ENCODE data around the gene ELMO3. TPM values are rescaled to one million over a fixed set of nuclear protein-coding genes. Genes with fewer than 3 reads are reported as not detected.

Gene ELMO3
- total and polyA plus RNA-seq, 2 donors from 2014 or later, result 24.2 to 33.1 TPM

DNA sequence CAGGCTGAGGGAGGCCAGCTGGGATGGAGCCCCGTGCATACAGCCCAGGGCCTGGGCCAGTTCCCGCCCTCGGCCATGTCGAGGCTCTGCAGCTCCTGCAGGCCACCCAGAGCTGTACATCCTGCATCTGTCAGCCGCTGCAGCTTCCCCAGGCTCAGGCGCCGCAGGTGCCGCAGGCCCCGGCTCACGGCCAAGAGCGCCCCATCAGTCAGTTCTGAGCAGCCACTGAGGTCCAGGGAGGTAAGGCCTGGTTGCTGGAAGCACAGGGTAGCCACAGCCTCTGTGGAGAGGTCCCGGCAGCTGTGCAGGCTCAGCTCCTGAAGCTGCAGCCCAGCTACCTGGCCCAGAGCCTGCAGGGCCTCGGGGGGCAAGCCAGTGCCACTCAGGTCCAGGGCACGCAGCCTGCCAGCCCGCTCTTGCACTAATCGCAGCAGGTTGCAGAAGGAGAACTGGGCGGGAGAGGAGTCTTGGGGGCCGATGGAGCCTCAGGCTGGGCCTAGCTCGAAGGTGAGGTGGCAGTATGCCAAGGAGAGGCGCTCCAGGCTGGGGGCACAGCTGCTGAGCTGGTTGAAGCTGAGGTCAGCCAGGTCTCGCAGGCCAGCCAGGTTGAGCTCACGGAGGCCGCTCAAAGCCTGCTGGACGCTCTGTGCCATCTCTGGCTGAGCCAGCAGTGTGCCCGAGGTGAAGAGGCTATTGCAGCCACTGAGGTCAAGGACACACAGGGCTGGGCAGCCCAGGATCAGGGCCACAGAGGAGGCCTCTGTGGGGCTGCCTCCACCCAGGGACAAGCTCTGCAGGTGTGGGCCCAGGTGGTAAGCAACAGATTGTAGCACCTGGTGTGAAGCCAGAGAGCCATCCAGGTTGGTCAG, 11.4 kb downstream of the ELMO3 start:
- no peaks in the 10 kb centered on the region for H3K27me3 ChIP-seq (ENCODE audit: control insufficient read depth, insufficient read depth, low read length)
- H3K4me1 ChIP-seq (ENCODE audit: control insufficient read depth in 2 of 3, insufficient read depth in 2 of 3, low read depth in 1 of 3, low read length in 3 of 3), result peaks cover 0 to 2% (median 0%) of the 10 kb centered on the region in 3 donors
- DNase-seq (no peak), FAIRE-seq (no peak)
- TF ChIP-seq, protein P1, sequence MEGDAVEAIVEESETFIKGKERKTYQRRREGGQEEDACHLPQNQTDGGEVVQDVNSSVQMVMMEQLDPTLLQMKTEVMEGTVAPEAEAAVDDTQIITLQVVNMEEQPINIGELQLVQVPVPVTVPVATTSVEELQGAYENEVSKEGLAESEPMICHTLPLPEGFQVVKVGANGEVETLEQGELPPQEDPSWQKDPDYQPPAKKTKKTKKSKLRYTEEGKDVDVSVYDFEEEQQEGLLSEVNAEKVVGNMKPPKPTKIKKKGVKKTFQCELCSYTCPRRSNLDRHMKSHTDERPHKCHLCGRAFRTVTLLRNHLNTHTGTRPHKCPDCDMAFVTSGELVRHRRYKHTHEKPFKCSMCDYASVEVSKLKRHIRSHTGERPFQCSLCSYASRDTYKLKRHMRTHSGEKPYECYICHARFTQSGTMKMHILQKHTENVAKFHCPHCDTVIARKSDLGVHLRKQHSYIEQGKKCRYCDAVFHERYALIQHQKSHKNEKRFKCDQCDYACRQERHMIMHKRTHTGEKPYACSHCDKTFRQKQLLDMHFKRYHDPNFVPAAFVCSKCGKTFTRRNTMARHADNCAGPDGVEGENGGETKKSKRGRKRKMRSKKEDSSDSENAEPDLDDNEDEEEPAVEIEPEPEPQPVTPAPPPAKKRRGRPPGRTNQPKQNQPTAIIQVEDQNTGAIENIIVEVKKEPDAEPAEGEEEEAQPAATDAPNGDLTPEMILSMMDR (IDR thresholded peaks at IDR 0.05; ENCODE audit: borderline replicate concordance, extremely low read depth, insufficient read depth), result no peak
- no peak overlapping the region for H3K4me3 ChIP-seq (ENCODE audit: low read length in 3 of 3)
- no peak overlapping the region for H3K9ac ChIP-seq (ENCODE audit: low read length in 3 of 3)
- intact Hi-C loops (cut with DNase I), result no loop called here
- H3K27ac ChIP-seq (ENCODE audit: low read depth in 2 of 2, low read length in 2 of 2), result no peak overlapping the region
- H3K36me3 ChIP-seq (ENCODE audit: control insufficient read depth in 2 of 3, insufficient read depth in 3 of 3, low read length in 3 of 3), result no peaks in the 10 kb centered on the region
- H3K9me3 ChIP-seq (ENCODE audit: control insufficient read depth in 2 of 3, insufficient read depth in 1 of 3, low read length in 3 of 3), result no peaks in the 10 kb centered on the region

GRCh38 chr16:67211674-67212073, 12.7 kb downstream of the ELMO3 start:
- Histone ChIP-seq H3K9me3 (ENCODE audit: control insufficient read depth in 2 of 3, insufficient read depth in 1 of 3, low read length in 3 of 3) (no peaks in the 10 kb centered on the region), H3K27me3 (ENCODE audit: control insufficient read depth, insufficient read depth, low read length) (no peaks in the 10 kb centered on the region), H3K9ac (ENCODE audit: low read length in 3 of 3) (no peak overlapping the region), H3K4me1 (ENCODE audit: control insufficient read depth in 2 of 3, insufficient read depth in 2 of 3, low read depth in 1 of 3, low read length in 3 of 3) (peaks cover 0 to 6% (median 0%) of the 10 kb centered on the region in 3 donors), H3K36me3 (ENCODE audit: control insufficient read depth in 2 of 3, insufficient read depth in 3 of 3, low read length in 3 of 3) (no peaks in the 10 kb centered on the region), H3K4me3 (ENCODE audit: low read length in 3 of 3) (no peak overlapping the region), H3K27ac (ENCODE audit: low read depth in 2 of 2, low read length in 2 of 2) (no peak overlapping the region)
- intact Hi-C loops (cut with DNase I), result no loop called here
- TF ChIP-seq, protein P1 (IDR thresholded peaks at IDR 0.05; ENCODE audit: borderline replicate concordance, extremely low read depth, insufficient read depth), result no peak
- DNase-seq (no peak), FAIRE-seq (no peak)

GRCh38 chr16:67212766-67213165, 13.8 kb downstream of the ELMO3 start:
- no peaks in the 10 kb centered on the region for H3K36me3 ChIP-seq (ENCODE audit: control insufficient read depth in 2 of 3, insufficient read depth in 3 of 3, low read length in 3 of 3)
- TF ChIP-seq, protein P1 (IDR thresholded peaks at IDR 0.05; ENCODE audit: borderline replicate concordance, extremely low read depth, insufficient read depth), result no peak
- no peak overlapping the region for H3K27ac ChIP-seq (ENCODE audit: low read depth in 2 of 2, low read length in 2 of 2)
- no peaks in the 10 kb centered on the region for H3K27me3 ChIP-seq (ENCODE audit: control insufficient read depth, insufficient read depth, low read length)
- no peak overlapping the region for H3K4me3 ChIP-seq (ENCODE audit: low read length in 3 of 3)
- no peak overlapping the region for H3K9ac ChIP-seq (ENCODE audit: low read length in 3 of 3)
- DNase-seq (no peak), FAIRE-seq (no peak)
- no peaks in the 10 kb centered on the region for H3K9me3 ChIP-seq (ENCODE audit: control insufficient read depth in 2 of 3, insufficient read depth in 1 of 3, low read length in 3 of 3)
- intact Hi-C loops (cut with DNase I), result no loop called here
- peaks cover 0 to 6% (median 0%) of the 10 kb centered on the region in 3 donors for H3K4me1 ChIP-seq (ENCODE audit: control insufficient read depth in 2 of 3, insufficient read depth in 2 of 3, low read depth in 1 of 3, low read length in 3 of 3)
